HepG2 (cell line): Measurements from ENCODE around the gene UQCR11. TPM values are rescaled to one million over a fixed set of nuclear protein-coding genes. Genes with fewer than 3 reads are reported as not detected.
A peak's percentile ranks its signal among the peaks of the same experiment; 100 is the strongest.

Experiments used
- ATF5 ChIP-seq: sonication (generic); formaldehyde crosslinking; IDR thresholded peaks from 2 replicates; pipeline ENCODE4 v1.4.0; 2020; ENCODE audit warnings: mild to moderate bottlenecking, low read depth, missing genetic modification reagents
- CEBPB ChIP-seq: IDR thresholded peaks from 2 replicates; pipeline ENCODE4 v1.6.1; 2011; ENCODE audit warnings: low read depth, low read length, improper control_type of control experiment, borderline replicate concordance
- ELF4 ChIP-seq: sonication (generic); formaldehyde crosslinking; IDR thresholded peaks from 2 replicates; pipeline ENCODE4 v1.5.0; 2020; ENCODE audit warnings: missing genetic modification reagents, mild to moderate bottlenecking, moderate library complexity, borderline replicate concordance
- EP300 ChIP-seq, 3 experiments: sonication (generic) in 1 of 3; formaldehyde crosslinking in 1 of 3; IDR thresholded peaks; 2 replicates each; pipeline versions ENCODE4 v1.5.1 to v1.6.1; 2011 to 2020; ENCODE audit warnings: low read depth in 2 of 3, low read length in 2 of 3, borderline replicate concordance in 1 of 3, improper control_type of control experiment in 1 of 3, mild to moderate bottlenecking in 1 of 3, missing genetic modification reagents in 1 of 3, moderate library complexity in 1 of 3
- HIC2 ChIP-seq: sonication (generic); formaldehyde crosslinking; IDR thresholded peaks from 2 replicates; pipeline ENCODE4 v1.9.0; 2022; ENCODE audit warnings: low read depth, missing genetic modification reagents
- HINFP ChIP-seq: sonication (generic); formaldehyde crosslinking; IDR thresholded peaks from 2 replicates; pipeline ENCODE4 v1.4.0; 2020; ENCODE audit warnings: low read depth, mild to moderate bottlenecking, missing genetic modification reagents
- KDM4B ChIP-seq: sonication (generic); formaldehyde crosslinking; IDR thresholded peaks from 2 replicates; pipeline ENCODE4 v1.4.0; 2020; ENCODE audit warnings: missing genetic modification reagents
- KDM5B ChIP-seq: sonication (generic); formaldehyde crosslinking; IDR thresholded peaks from 2 replicates; pipeline ENCODE4 v1.4.0; 2020; ENCODE audit warnings: missing genetic modification reagents, mild to moderate bottlenecking, borderline replicate concordance
- MAZ ChIP-seq, 2 experiments: sonication (generic) in 1 of 2; formaldehyde crosslinking in 1 of 2; IDR thresholded peaks; 2 replicates each; pipeline versions ENCODE4 v1.5.0 to v1.6.1; 2012 to 2020; ENCODE audit warnings: low read depth in 2 of 2, mild to moderate bottlenecking in 2 of 2, borderline replicate concordance in 1 of 2, improper control_type of control experiment in 1 of 2, low read length in 1 of 2, missing genetic modification reagents in 1 of 2, moderate library complexity in 1 of 2
- MEIS1 ChIP-seq: sonication (generic); formaldehyde crosslinking; IDR thresholded peaks from 2 replicates; pipeline ENCODE4 v1.9.0; 2021; ENCODE audit warnings: mild to moderate bottlenecking, missing genetic modification reagents, moderate library complexity, borderline replicate concordance
- NR0B2 ChIP-seq: sonication (generic); formaldehyde crosslinking; IDR thresholded peaks from 2 replicates; pipeline ENCODE4 v1.4.0; 2020; ENCODE audit warnings: mild to moderate bottlenecking, missing genetic modification reagents
- RAD21 ChIP-seq: fragments of 450-650 bp; formaldehyde crosslinking; IDR thresholded peaks from 2 replicates; pipeline ENCODE4 v1.5.0; 2020; ENCODE audit warnings: mild to moderate bottlenecking
- RXRB ChIP-seq: IDR thresholded peaks from 2 replicates; pipeline ENCODE4 v1.6.1; 2016; ENCODE audit warnings: borderline replicate concordance, missing genetic modification reagents, missing compliant biosample characterization
- SALL1 ChIP-seq: sonication (generic); formaldehyde crosslinking; IDR thresholded peaks from 2 replicates; pipeline ENCODE4 v1.8.0; 2022; ENCODE audit warnings: mild to moderate bottlenecking, missing genetic modification reagents
- THRA ChIP-seq: sonication (generic); formaldehyde crosslinking; IDR thresholded peaks from 2 replicates; pipeline ENCODE4 v1.4.0; 2020; ENCODE audit warnings: missing genetic modification reagents, borderline replicate concordance
- ZBTB42 ChIP-seq: sonication (generic); formaldehyde crosslinking; IDR thresholded peaks from 2 replicates; pipeline ENCODE4 v1.5.0; 2020; ENCODE audit warnings: mild to moderate bottlenecking, missing genetic modification reagents
- ZBTB8A ChIP-seq: sonication (generic); formaldehyde crosslinking; IDR thresholded peaks from 2 replicates; pipeline ENCODE4 v1.4.0; 2020; ENCODE audit warnings: mild to moderate bottlenecking, low read depth, missing genetic modification reagents, borderline replicate concordance
- ZEB1 ChIP-seq: IDR thresholded peaks from 2 replicates; pipeline ENCODE4 v1.6.1; 2012; ENCODE audit warnings: mild to moderate bottlenecking, low read depth, inconsistent platforms; ENCODE audit not compliant: insufficient replicate concordance
- ZNF10 ChIP-seq: sonication (generic); formaldehyde crosslinking; IDR thresholded peaks from 2 replicates; pipeline ENCODE4 v1.4.0; 2020; ENCODE audit warnings: mild to moderate bottlenecking, low read depth, missing genetic modification reagents, borderline replicate concordance
- ZNF569 ChIP-seq: sonication (generic); formaldehyde crosslinking; IDR thresholded peaks from 2 replicates; pipeline ENCODE4 v1.5.0; 2020; ENCODE audit warnings: mild to moderate bottlenecking, missing genetic modification reagents, moderate library complexity, borderline replicate concordance
- ZNF674 ChIP-seq: sonication (generic); formaldehyde crosslinking; IDR thresholded peaks from 2 replicates; pipeline ENCODE4 v1.5.0; 2020; ENCODE audit warnings: low read depth, mild to moderate bottlenecking, missing genetic modification reagents
- ZNF784 ChIP-seq: sonication (generic); formaldehyde crosslinking; IDR thresholded peaks from 2 replicates; pipeline ENCODE4 v1.5.1; 2020; ENCODE audit warnings: missing genetic modification reagents, mild to moderate bottlenecking, borderline replicate concordance
- polyA plus RNA-seq, 8 experiments: library from polyadenylated mRNA; depleted of rRNA in 3 of 8; stranded (reverse) in 7 of 8; unstranded in 1 of 8; fragments of >200 nt; fragmentation: Illumina TruSeq in 4 of 8; extraction: Trizol in 4 of 8; gene quantifications; 2 replicates each; pipeline versions ENCODE4 v1.2.1 to v1.2.3, GENCODE V29; 2011 to 2016; ENCODE audit warnings: low read depth in 4 of 8, missing spikeins in 1 of 8, mixed read lengths in 1 of 8; ENCODE audit not compliant: insufficient read depth in 1 of 8
- total RNA-seq, 5 experiments: library from RNA; depleted of rRNA; stranded (reverse); fragments of >200 nt; fragmentation: Illumina TruSeq; extraction: Trizol; gene quantifications; 2 replicates each; pipeline ENCODE4 v1.2.3, GENCODE V29; 2016; ENCODE audit warnings: low read depth in 1 of 5

Gene UQCR11
- total and polyA plus RNA-seq, 2 of the 13 experiments (the other 11 are each of a cell fraction or from before 2014, with no cell fraction given): 125 to 214 TPM

- TF ChIP-seq NR0B2: no peak
- no peak for TF ChIP-seq RAD21 (CRISPR knock-in tag)
- 0 out of 2 replicates have a peak, but pooled peaks have one; percentile 21 for TF ChIP-seq HIC2 (CRISPR knock-in tag)
- TF ChIP-seq ZNF10 (CRISPR knock-in tag): no peak
- no peak for TF ChIP-seq RXRB (CRISPR knock-in tag)
- TF ChIP-seq ZBTB42: no peak
- TF ChIP-seq MEIS1 (CRISPR knock-in tag): no peak
- no peak for TF ChIP-seq HINFP (CRISPR knock-in tag)
- TF ChIP-seq ZBTB8A (CRISPR knock-in tag): no peak
- TF ChIP-seq ZNF674 (CRISPR knock-in tag): no peak
- TF ChIP-seq ATF5 (CRISPR knock-in tag): no peak
- TF ChIP-seq ZNF569: no peak
- TF ChIP-seq ZEB1: no peak
- TF ChIP-seq MAZ (IDR thresholded peaks at IDR 0.05; ENCODE audit: borderline replicate concordance, low read depth, low read length): no peak
- TF ChIP-seq MAZ (CRISPR knock-in tag; IDR thresholded peaks at IDR 0.05; ENCODE audit: low read depth): 0 out of 2 replicates have a peak, but pooled peaks have one; percentile 26
- no peak for TF ChIP-seq CEBPB
- peak; percentile 74 for TF ChIP-seq SALL1 (CRISPR knock-in tag)
- TF ChIP-seq KDM4B (CRISPR knock-in tag): no peak
- TF ChIP-seq ELF4 (CRISPR knock-in tag): no peak
- TF ChIP-seq ZNF784: no peak
- TF ChIP-seq EP300 (IDR thresholded peaks at IDR 0.05; ENCODE audit: low read depth in 2 of 2, low read length in 2 of 2): no peak
- no peak for TF ChIP-seq EP300 (CRISPR knock-in tag; IDR thresholded peaks at IDR 0.05; ENCODE audit: borderline replicate concordance)
- TF ChIP-seq KDM5B (CRISPR knock-in tag): no peak
- 0 out of 2 replicates have a peak, but pooled peaks have one; percentile 15 for TF ChIP-seq THRA (CRISPR knock-in tag)
Observed at GRCh38 chr19:1587872-1588271, 17.4 kb downstream of the UQCR11 start (continued).
